Muscle layer of duodenum (tissue), 2 donors: ENCODE data around the gene SCAP.
"Not testable (repeated sequence)": the region's sequence is repeated elsewhere in the genome, so short reads cannot be mapped to it uniquely, and the experiment has no call there.

Source experiments
- H3K27ac ChIP-seq: one replicate; pipeline ENCODE4 v1.7.0; 2013; ENCODE audit warnings: mild to moderate bottlenecking, low read length
- H3K27me3 ChIP-seq: one replicate; pipeline ENCODE4 v1.7.0; 2013; ENCODE audit warnings: low read depth, mild to moderate bottlenecking, control low read depth, low read length
- H3K36me3 ChIP-seq, 2 donors: one replicate each; pipeline ENCODE4 v1.7.0; 2013; ENCODE audit warnings: low read length in 2 of 2, control low read depth in 1 of 2, mild to moderate bottlenecking in 1 of 2; ENCODE audit not compliant: insufficient read depth in 2 of 2, control insufficient read depth in 1 of 2
- H3K4me1 ChIP-seq, 2 donors: one replicate each; pipeline ENCODE4 v1.7.0; 2013; ENCODE audit warnings: low read length in 2 of 2, mild to moderate bottlenecking in 2 of 2, control low read depth in 1 of 2, moderate library complexity in 1 of 2; ENCODE audit not compliant: insufficient read depth in 2 of 2, control insufficient read depth in 1 of 2
- H3K4me3 ChIP-seq, 2 donors: one replicate each; pipeline ENCODE4 v1.7.0; 2013; ENCODE audit warnings: low read length in 2 of 2, low read depth in 1 of 2, mild to moderate bottlenecking in 1 of 2
- H3K9me3 ChIP-seq, 2 donors: one replicate each; pipeline ENCODE4 v1.7.0; 2013; ENCODE audit warnings: low read length in 2 of 2, control low read depth in 1 of 2, mild to moderate bottlenecking in 1 of 2; ENCODE audit not compliant: control insufficient read depth in 1 of 2
- donor health status: healthy.

SCAP gene

GRCh38 chr3:47479826-47480160 lies 4.1 kb upstream of the SCAP start:
- H3K4me1 ChIP-seq, result peaks cover 4 to 13% of the 10 kb centered on the region in 2 donors
- no peak overlapping the region for H3K27ac ChIP-seq
- no peak overlapping the region for H3K4me3 ChIP-seq
- H3K36me3 ChIP-seq, result no peaks in the 10 kb centered on the region
- H3K9me3 ChIP-seq, result no peaks in the 10 kb centered on the region
- no peaks in the 10 kb centered on the region for H3K27me3 ChIP-seq

DNA sequence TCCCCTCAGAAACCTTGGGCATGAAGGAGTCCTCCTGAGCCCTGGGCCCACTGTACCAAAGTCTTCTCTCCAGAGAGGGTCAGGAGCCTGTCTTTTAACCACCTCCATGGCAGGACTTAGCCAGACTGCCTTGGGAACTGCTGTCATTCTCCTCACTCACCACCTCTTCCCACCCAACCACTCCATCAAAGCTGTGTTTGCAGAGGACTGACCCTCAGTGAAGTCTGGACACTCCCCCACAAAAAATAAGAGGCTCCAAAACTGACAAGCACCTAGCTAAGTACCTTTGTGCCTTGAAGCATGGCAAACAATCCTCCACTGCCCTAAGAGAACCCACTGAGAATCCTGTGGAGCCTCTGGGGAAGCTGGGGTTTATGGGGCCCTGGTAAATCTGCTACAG lies 2.3 kb upstream of the SCAP start:
- H3K9me3 ChIP-seq, result no peaks in the 10 kb centered on the region
- H3K4me3 ChIP-seq, result no peak overlapping the region
- H3K27me3 ChIP-seq, result no peaks in the 10 kb centered on the region
- H3K36me3 ChIP-seq, result no peaks in the 10 kb centered on the region
- no peak overlapping the region for H3K27ac ChIP-seq
- H3K4me1 ChIP-seq, result peaks cover 4 to 18% of the 10 kb centered on the region in 2 donors

DNA sequence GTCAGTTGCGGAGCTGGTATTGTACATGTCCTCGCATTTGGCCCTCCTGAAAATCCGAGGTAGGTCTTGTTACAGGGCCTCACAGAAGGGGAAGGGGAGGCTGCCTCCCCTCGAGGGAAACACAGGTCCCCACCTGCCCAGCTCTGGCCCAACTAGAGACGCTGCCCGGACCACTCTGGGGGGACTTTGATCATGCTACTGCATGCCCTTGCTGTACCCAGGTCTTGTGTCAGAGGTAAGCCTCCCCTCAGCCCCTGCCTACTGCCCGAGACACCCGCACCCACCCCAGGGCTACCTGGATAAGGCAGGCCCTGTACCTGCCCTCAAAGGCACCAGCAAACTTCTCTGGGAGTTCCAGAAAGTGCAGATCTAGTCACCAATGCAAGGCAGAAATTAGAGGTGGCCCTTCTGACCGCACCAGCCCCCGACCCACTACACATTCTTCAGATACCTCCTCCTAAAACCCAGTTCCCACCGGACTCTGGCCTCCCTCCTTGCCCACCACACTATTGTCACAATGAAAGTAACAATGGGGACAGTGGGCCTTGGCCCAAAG lies 981 bp upstream of the SCAP start:
- no peak overlapping the region for H3K27ac ChIP-seq
- H3K36me3 ChIP-seq, result no peaks in the 10 kb centered on the region
- no peaks in the 10 kb centered on the region for H3K9me3 ChIP-seq
- peak overlapping the region; percentile 61 to 99 for H3K4me3 ChIP-seq
- H3K27me3 ChIP-seq, result no peaks in the 10 kb centered on the region
- peaks cover 4 to 18% of the 10 kb centered on the region in 2 donors for H3K4me1 ChIP-seq

DNA sequence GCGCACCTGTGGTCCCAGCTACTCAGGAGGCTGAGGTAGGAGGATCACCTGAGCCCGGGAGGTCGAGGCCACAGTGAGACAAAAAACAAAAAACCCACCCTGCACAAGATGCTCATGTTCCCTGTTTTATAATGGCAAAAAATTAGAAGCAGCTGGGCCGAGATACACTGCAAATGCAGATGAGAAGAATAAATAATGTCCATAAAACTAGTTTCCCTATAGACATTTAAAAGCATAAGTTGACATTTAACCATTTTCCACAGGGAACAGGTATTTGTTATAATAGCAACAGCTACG lies 537 bp upstream of the SCAP start:
- no peaks in the 10 kb centered on the region for H3K9me3 ChIP-seq
- no peaks in the 10 kb centered on the region for H3K36me3 ChIP-seq
- peak overlapping the region; percentile 67 for H3K27ac ChIP-seq
- peaks cover 4 to 18% of the 10 kb centered on the region in 2 donors for H3K4me1 ChIP-seq
- H3K27me3 ChIP-seq, result no peaks in the 10 kb centered on the region
- peak overlapping the region; percentile 61 to 99 for H3K4me3 ChIP-seq

DNA sequence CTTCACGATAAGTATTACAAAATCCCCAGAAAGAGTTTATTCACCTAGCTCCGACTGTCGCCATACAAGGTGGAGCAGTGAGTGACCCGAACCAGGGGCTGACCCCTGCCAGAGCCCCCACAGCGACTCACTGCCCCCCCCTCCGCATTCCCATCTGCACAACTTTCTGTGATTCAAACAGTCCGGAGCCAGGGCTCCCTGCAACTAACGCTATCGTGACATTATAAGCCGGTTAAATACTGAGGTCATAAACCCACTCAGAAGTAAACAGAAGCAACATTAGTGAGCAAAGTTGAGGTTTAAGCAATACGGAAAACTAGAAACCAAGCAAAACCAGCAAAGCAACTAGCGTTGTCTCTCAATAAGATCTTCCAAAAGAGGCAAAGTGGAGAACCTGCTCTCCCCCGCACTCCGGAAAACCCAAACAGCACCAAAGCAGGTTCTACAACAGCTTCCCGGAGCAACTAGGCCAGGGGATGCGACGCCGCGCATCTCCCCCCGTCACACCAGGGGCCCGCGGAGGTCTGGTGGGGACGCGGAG lies 642 bp downstream of the SCAP start:
- H3K4me3 ChIP-seq, result peak overlapping the region; percentile 84 to 99
- H3K9me3 ChIP-seq, result no peaks in the 10 kb centered on the region

DNA sequence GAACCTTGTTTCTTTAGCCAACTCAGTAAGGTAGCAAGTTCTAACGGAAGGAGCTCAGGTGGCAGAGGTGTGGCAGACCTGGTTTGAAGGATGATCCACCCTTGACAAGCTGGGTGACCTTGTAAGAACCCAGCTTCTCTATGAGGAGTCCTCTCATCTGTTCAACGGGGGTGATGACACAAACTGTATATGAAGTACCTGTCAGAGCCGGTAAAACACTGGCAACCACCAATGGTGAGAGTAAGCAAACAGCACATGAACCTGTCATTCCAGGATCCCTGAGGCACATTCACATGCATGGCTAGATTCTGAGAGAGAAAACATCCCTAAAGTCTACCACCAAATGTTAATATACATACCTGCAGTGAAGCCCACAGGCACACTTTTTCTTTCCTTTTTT lies 2.4 kb downstream of the SCAP start:
- no peak overlapping the region for H3K4me3 ChIP-seq
- H3K9me3 ChIP-seq, result no peaks in the 10 kb centered on the region
- H3K27ac ChIP-seq, result no peak overlapping the region
- no peaks in the 10 kb centered on the region for H3K36me3 ChIP-seq
- peaks cover 4 to 18% of the 10 kb centered on the region in 2 donors for H3K4me1 ChIP-seq
- H3K27me3 ChIP-seq, result no peaks in the 10 kb centered on the region

More for the DNA sequence above, 642 bp downstream of the SCAP start:
- peak overlapping the region; percentile 41 for H3K27ac ChIP-seq
- H3K27me3 ChIP-seq, result no peaks in the 10 kb centered on the region
- peaks cover 4 to 18% of the 10 kb centered on the region in 2 donors for H3K4me1 ChIP-seq
- H3K36me3 ChIP-seq, result no peaks in the 10 kb centered on the region

- Histone ChIP-seq H3K4me3 (no peak overlapping the region), H3K27ac (no peak overlapping the region), H3K27me3 (no peaks in the 10 kb centered on the region), H3K9me3 (no peaks in the 10 kb centered on the region), H3K36me3 (no peaks in the 10 kb centered on the region), H3K4me1 (peaks cover 0 to 8% of the 10 kb centered on the region in 2 donors)
Measured at GRCh38 chr3:47469616-47470015, 6.1 kb downstream of the SCAP start.

GRCh38 chr3:47468315-47468714 lies 7.4 kb downstream of the SCAP start:
- H3K4me1 ChIP-seq, H3K36me3 ChIP-seq, H3K27ac ChIP-seq, H3K9me3 ChIP-seq, H3K4me3 ChIP-seq, H3K27me3 ChIP-seq: not testable (repeated sequence)

- Histone ChIP-seq H3K4me1 (peaks cover 0 to 6% of the 10 kb centered on the region in 2 donors), H3K27ac (no peak overlapping the region), H3K36me3 (no peaks in the 10 kb centered on the region), H3K4me3 (no peak overlapping the region), H3K27me3 (no peaks in the 10 kb centered on the region), H3K9me3 (no peaks in the 10 kb centered on the region)
Measured at GRCh38 chr3:47464588-47464987, 11.2 kb downstream of the SCAP start.

- not testable (repeated sequence) for H3K4me3 ChIP-seq, H3K9me3 ChIP-seq, H3K36me3 ChIP-seq, H3K27me3 ChIP-seq, H3K27ac ChIP-seq, H3K4me1 ChIP-seq
Measured at GRCh38 chr3:47459534-47460085, 16.1 kb downstream of the SCAP start.

- no peak overlapping the region for H3K4me3 ChIP-seq
- no peak overlapping the region for H3K27ac ChIP-seq
- no peaks in the 10 kb centered on the region for H3K27me3 ChIP-seq
- H3K36me3 ChIP-seq, result no peaks in the 10 kb centered on the region
- H3K4me1 ChIP-seq, result no peaks in the 10 kb centered on the region
- no peaks in the 10 kb centered on the region for H3K9me3 ChIP-seq
Measured at GRCh38 chr3:47456984-47457383, 18.8 kb downstream of the SCAP start.

- no peak overlapping the region for H3K27ac ChIP-seq
- no peak overlapping the region for H3K4me3 ChIP-seq
- H3K4me1 ChIP-seq, result no peaks in the 10 kb centered on the region
- H3K9me3 ChIP-seq, result no peaks in the 10 kb centered on the region
- H3K27me3 ChIP-seq, result no peaks in the 10 kb centered on the region
- H3K36me3 ChIP-seq, result no peaks in the 10 kb centered on the region
Measured at GRCh38 chr3:47455806-47456452, 19.8 kb downstream of the SCAP start.
